Left ventricle myocardium inferior (tissue), 1 donor: ENCODE results near the gene SNX10. TPM values are rescaled to one million over a fixed set of nuclear protein-coding genes. Genes with fewer than 3 reads are reported as not detected.

Experiments used
- DNase-seq: peaks from one replicate; pipeline ENCODE4 v3.0.0-alpha.2; 2020
- H3K27ac ChIP-seq: fragments of 200-600 bp; replicated peaks from 2 replicates; pipeline ENCODE4 v1.8.0; 2021
- H3K27me3 ChIP-seq: fragments of 200-600 bp; 2 replicates; pipeline ENCODE4 v1.8.0; 2021; ENCODE audit warnings: low read depth
- H3K36me3 ChIP-seq: fragments of 200-600 bp; 2 replicates; pipeline ENCODE4 v1.8.0; 2021
- H3K4me1 ChIP-seq: fragments of 200-600 bp; 2 replicates; pipeline ENCODE4 v1.8.0; 2021
- H3K4me3 ChIP-seq: fragments of 200-600 bp; 2 replicates; pipeline ENCODE4 v1.8.0; 2021; ENCODE audit warnings: mild to moderate bottlenecking, moderate library complexity
- H3K9me3 ChIP-seq: fragments of 200-600 bp; replicated peaks from 2 replicates; pipeline ENCODE4 v1.8.0; 2021
- CTCF ChIP-seq: fragments of 200-600 bp; IDR thresholded peaks from 2 replicates; pipeline ENCODE4 v1.8.0; 2021; ENCODE audit warnings: antibody characterized with exemption, mild to moderate bottlenecking, borderline replicate concordance
- intact Hi-C: fragments of 100-400 bp; cut with micrococcal nuclease; formaldehyde crosslinking; loops from one replicate; pipeline ENCODE4 v1.11.0; 2022
- total RNA-seq: library from RNA; stranded (reverse); fragmentation: NEBNext Ultra II Directional; extraction: Animal tissue kit (Norgen Biotek cat#: 25700); gene quantifications from one replicate; pipeline ENCODE4 v1.2.1, GENCODE V29; 2021
- donor health status: DM: no; HTN: yes; CAD: no; lungs with severe emphysema.

The SNX10 gene
- total RNA-seq, 1 donor from 2014 or later = 1.1 TPM

GRCh38 chr7:26319636-26320035 lies 28.0 kb downstream of the SNX10 start:
- DNase-seq = no peak
- intact Hi-C loops = no loop called here

GRCh38 chr7:26320878-26321277 lies 29.2 kb downstream of the SNX10 start:
- no peak overlapping the region for H3K4me3 ChIP-seq
- no peaks in the 10 kb centered on the region for H3K4me1 ChIP-seq
- no peak for TF ChIP-seq CTCF
- no peaks in the 10 kb centered on the region for H3K27me3 ChIP-seq
- no peaks in the 10 kb centered on the region for H3K36me3 ChIP-seq
- DNase-seq = no peak
- intact Hi-C loops = no loop called here
- no peak overlapping the region for H3K27ac ChIP-seq
- no peaks in the 10 kb centered on the region for H3K9me3 ChIP-seq

More at GRCh38 chr7:26319636-26320035, 28.0 kb downstream of the SNX10 start:
- H3K9me3 ChIP-seq = no peaks in the 10 kb centered on the region
- H3K4me3 ChIP-seq = no peak overlapping the region
- H3K36me3 ChIP-seq = no peaks in the 10 kb centered on the region
- no peaks in the 10 kb centered on the region for H3K27me3 ChIP-seq
- H3K4me1 ChIP-seq = no peaks in the 10 kb centered on the region
- no peak overlapping the region for H3K27ac ChIP-seq
- no peak for TF ChIP-seq CTCF

- no peaks in the 10 kb centered on the region for H3K9me3 ChIP-seq
- no peak overlapping the region for H3K27ac ChIP-seq
- H3K4me3 ChIP-seq = no peak overlapping the region
- H3K27me3 ChIP-seq = no peaks in the 10 kb centered on the region
- no peak for DNase-seq
- H3K36me3 ChIP-seq = no peaks in the 10 kb centered on the region
- intact Hi-C loops = no loop called here
- H3K4me1 ChIP-seq = no peaks in the 10 kb centered on the region
- TF ChIP-seq CTCF = no peak
These were observed 29.8 kb downstream of the SNX10 start for GRCh38 chr7:26321435-26321834.

- H3K9me3 ChIP-seq = no peaks in the 10 kb centered on the region
- intact Hi-C loops = no loop called here
- no peak for TF ChIP-seq CTCF
These were observed 34.5 kb downstream of the SNX10 start for GRCh38 chr7:26326211-26326610.

GRCh38 chr7:26328498-26329390 lies 37.1 kb downstream of the SNX10 start:
- TF ChIP-seq CTCF = no peak
- DNase-seq = no peak
- no peaks in the 10 kb centered on the region for H3K27me3 ChIP-seq
- no peaks in the 10 kb centered on the region for H3K4me1 ChIP-seq
- intact Hi-C loops = no loop called here
- no peak overlapping the region for H3K4me3 ChIP-seq
- peaks cover 20% of the 10 kb centered on the region for H3K9me3 ChIP-seq
- H3K27ac ChIP-seq = no peak overlapping the region
- no peaks in the 10 kb centered on the region for H3K36me3 ChIP-seq

More at GRCh38 chr7:26326211-26326610, 34.5 kb downstream of the SNX10 start:
- H3K4me1 ChIP-seq = no peaks in the 10 kb centered on the region
- H3K27ac ChIP-seq = no peak overlapping the region
- no peaks in the 10 kb centered on the region for H3K36me3 ChIP-seq
- DNase-seq = no peak
- H3K4me3 ChIP-seq = no peak overlapping the region
- H3K27me3 ChIP-seq = no peaks in the 10 kb centered on the region
